Natural killer cell (primary cell): ENCODE measurements around the gene DAB2IP. TPM values are rescaled to one million over a fixed set of nuclear protein-coding genes. Genes with fewer than 3 reads are reported as not detected.

Experiments
- ATAC-seq, 3 donors: fragments of 150-1000 bp in 2 of 3; fragments of 200-7000 bp in 1 of 3; cut with Tn5 transposase; 1 replicate in 1 of 3; 2 replicates in 2 of 3; pipeline ENCODE4 v1.10.0; 2021; ENCODE audit warnings: mild to moderate bottlenecking in 2 of 3, moderate library complexity in 2 of 3
- DNase-seq, 2 donors: peaks; one replicate each; pipeline versions ENCODE4 v3.0.0 to v3.0.0-alpha.2; 2013 to 2021; ENCODE audit warnings: mixed read lengths in 1 of 2
- H3K27ac ChIP-seq: one replicate; pipeline ENCODE4 v1.5.1; 2013; ENCODE audit warnings: mild to moderate bottlenecking, low read length
- H3K27me3 ChIP-seq: one replicate; pipeline ENCODE4 v1.6.1; 2013; ENCODE audit warnings: low read length; ENCODE audit not compliant: control insufficient read depth, insufficient read depth
- H3K36me3 ChIP-seq: one replicate; pipeline ENCODE4 v1.6.1; 2013; ENCODE audit warnings: low read length; ENCODE audit not compliant: control insufficient read depth, insufficient read depth
- H3K4me1 ChIP-seq: one replicate; pipeline ENCODE4 v1.6.1; 2013; ENCODE audit warnings: low read length; ENCODE audit not compliant: control insufficient read depth, insufficient read depth
- H3K4me3 ChIP-seq: one replicate; pipeline ENCODE4 v1.5.1; 2013; ENCODE audit warnings: low read length
- H3K9me3 ChIP-seq: one replicate; pipeline ENCODE4 v1.6.1; 2013; ENCODE audit warnings: low read length; ENCODE audit not compliant: control insufficient read depth, insufficient read depth
- H3K27ac Mint-ChIP-seq, 2 donors: one replicate each; pipeline ENCODE4 v1.8.0; 2022; ENCODE audit warnings: mild to moderate bottlenecking in 2 of 2, mixed read lengths in 2 of 2, moderate library complexity in 1 of 2
- H3K27me3 Mint-ChIP-seq, 2 donors: one replicate each; pipeline ENCODE4 v1.8.0; 2022; ENCODE audit warnings: low read depth in 2 of 2, mixed read lengths in 2 of 2
- H3K36me3 Mint-ChIP-seq: one replicate; pipeline ENCODE4 v1.8.0; 2022; ENCODE audit warnings: mixed read lengths
- H3K4me1 Mint-ChIP-seq, 2 donors: one replicate each; pipeline ENCODE4 v1.8.0; 2022; ENCODE audit warnings: mixed read lengths in 2 of 2
- H3K4me3 Mint-ChIP-seq: one replicate; pipeline ENCODE4 v1.8.0; 2022; ENCODE audit warnings: mild to moderate bottlenecking, moderate library complexity, mixed read lengths
- H3K9me3 Mint-ChIP-seq, 2 donors: one replicate each; pipeline ENCODE4 v1.8.0; 2022; ENCODE audit warnings: mixed read lengths in 2 of 2
- CTCF ChIP-seq: fragments of 200-600 bp; IDR thresholded peaks from one replicate; pipeline ENCODE4 v1.8.0; 2022; ENCODE audit warnings: antibody characterized with exemption
- whole genome bisulfite sequencing: methylation state at CpG from one replicate; pipeline ENCODE4 v1.1.7; 2013; ENCODE audit warnings: missing lambda C conversion rate; ENCODE audit not compliant: insufficient coverage; 5-methylcytosine and 5-hydroxymethylcytosine counted together
- intact Hi-C: fragments of 100-400 bp; cut with micrococcal nuclease; formaldehyde crosslinking; loops from one replicate; pipeline ENCODE4 v1.14.2; 2022
- total RNA-seq, 4 donors: library from RNA; stranded (reverse); fragments of 120-200 nt in 1 of 4; gene quantifications; one replicate each; pipeline versions ENCODE4 v1.2.3 to v1.2.4, GENCODE V29; 2013 to 2022

The DAB2IP gene
- total RNA-seq, 3 donors from 2014 or later (not counting 1 experiment from before 2014, with no cell fraction given) = 0.19 to 2.5 TPM; not detected in 1

- no peaks in the 10 kb centered on the region for H3K4me1 ChIP-seq
- intact Hi-C loops = no loop called here
- DNase-seq = no peak
- Mint-ChIP-seq H3K4me3 (no peak overlapping the region), H3K36me3 (no peaks in the 10 kb centered on the region), H3K4me1 (no peaks in the 10 kb centered on the region), H3K27ac (no peak overlapping the region), H3K9me3 (no peaks in the 10 kb centered on the region), H3K27me3 (peaks cover 6 to 8% of the 10 kb centered on the region in 2 donors)
- H3K36me3 ChIP-seq = no peaks in the 10 kb centered on the region
- no peak overlapping the region for H3K27ac ChIP-seq
- ATAC-seq = no peak
- H3K4me3 ChIP-seq = no peak overlapping the region
- 92% methylated on average over 11 of the region's 11 CpGs for WGBS
- no peak for TF ChIP-seq CTCF
- H3K9me3 ChIP-seq = no peaks in the 10 kb centered on the region
- H3K27me3 ChIP-seq = no peaks in the 10 kb centered on the region
Observed at GRCh38 chr9:121619545-121620324, 31.7 kb upstream of the DAB2IP start.

- Mint-ChIP-seq H3K36me3 (no peaks in the 10 kb centered on the region), H3K27me3 (peaks cover 5 to 8% of the 10 kb centered on the region in 2 donors), H3K4me1 (no peaks in the 10 kb centered on the region), H3K27ac (no peak overlapping the region), H3K9me3 (no peaks in the 10 kb centered on the region), H3K4me3 (no peak overlapping the region)
- Histone ChIP-seq H3K27ac (no peak overlapping the region), H3K9me3 (no peaks in the 10 kb centered on the region), H3K4me1 (no peaks in the 10 kb centered on the region), H3K4me3 (no peak overlapping the region), H3K27me3 (no peaks in the 10 kb centered on the region), H3K36me3 (no peaks in the 10 kb centered on the region)
- ATAC-seq = no peak
- intact Hi-C loops = no loop called here
- DNase-seq = no peak
- TF ChIP-seq CTCF = no peak
- 97% methylated on average over 3 of the region's 3 CpGs for WGBS
Observed at GRCh38 chr9:121620325-121620673, 31.1 kb upstream of the DAB2IP start.

- Mint-ChIP-seq H3K36me3 (no peaks in the 10 kb centered on the region), H3K4me1 (no peaks in the 10 kb centered on the region), H3K27ac (no peak overlapping the region), H3K9me3 (no peaks in the 10 kb centered on the region), H3K4me3 (no peak overlapping the region), H3K27me3 (peaks cover 6 to 11% of the 10 kb centered on the region in 2 donors)
- intact Hi-C loops = no loop called here
- no peaks in the 10 kb centered on the region for H3K27me3 ChIP-seq
- H3K9me3 ChIP-seq = no peaks in the 10 kb centered on the region
- no peak for DNase-seq
- no peaks in the 10 kb centered on the region for H3K4me1 ChIP-seq
- no peak overlapping the region for H3K4me3 ChIP-seq
- no peak overlapping the region for H3K27ac ChIP-seq
- 17% methylated on average over 3 of the region's 3 CpGs for WGBS
- no peak for TF ChIP-seq CTCF
- no peaks in the 10 kb centered on the region for H3K36me3 ChIP-seq
- ATAC-seq = no peak
Observed at GRCh38 chr9:121620777-121621449, 30.5 kb upstream of the DAB2IP start.
